DLD1 (cell line): ENCODE results near the gene EHD4.

Experiments
- in situ Hi-C: cut with HindIII; loops from 2 replicates; pipeline ENCODE4 v1.10.0; 2017; ENCODE audit warnings: low sequenced_read_pairs

The EHD4 gene

GRCh38 chr15:41981371-41982132 is 9.2 kb upstream of the EHD4 start:
- in situ Hi-C loops: no loop called here

- in situ Hi-C loops: no loop called here
These were observed 8.4 kb upstream of the EHD4 start for GRCh38 chr15:41980654-41981323.

GRCh38 chr15:41979493-41980266 is 7.3 kb upstream of the EHD4 start:
- in situ Hi-C loops: no loop called here

GRCh38 chr15:41978534-41978933 is 6.2 kb upstream of the EHD4 start:
- in situ Hi-C loops: no loop called here

GRCh38 chr15:41977757-41978383 is 5.5 kb upstream of the EHD4 start:
- in situ Hi-C loops: no loop called here

GRCh38 chr15:41975669-41976068 is 3.3 kb upstream of the EHD4 start:
- in situ Hi-C loops: no loop called here

GRCh38 chr15:41974041-41974440 is 1.7 kb upstream of the EHD4 start:
- in situ Hi-C loops: no loop called here

- in situ Hi-C loops: no loop called here
These were observed 483 bp downstream of the EHD4 start for GRCh38 chr15:41971895-41972252.

- in situ Hi-C loops: no loop called here
These were observed 1.1 kb downstream of the EHD4 start for GRCh38 chr15:41971089-41971894.

- in situ Hi-C loops: no loop called here
These were observed 1.9 kb downstream of the EHD4 start for GRCh38 chr15:41970456-41970855.

GRCh38 chr15:41969851-41970431 is 2.4 kb downstream of the EHD4 start:
- in situ Hi-C loops: no loop called here

- in situ Hi-C loops: no loop called here
These were observed 3.7 kb downstream of the EHD4 start for GRCh38 chr15:41968701-41969100.

- in situ Hi-C loops: no loop called here
These were observed 4.7 kb downstream of the EHD4 start for GRCh38 chr15:41967506-41968206.

- in situ Hi-C loops: no loop called here
These were observed 5.4 kb downstream of the EHD4 start for GRCh38 chr15:41966920-41967465.

GRCh38 chr15:41966414-41966812 is 5.9 kb downstream of the EHD4 start:
- in situ Hi-C loops: no loop called here

- in situ Hi-C loops: no loop called here
These were observed 6.6 kb downstream of the EHD4 start for GRCh38 chr15:41965441-41966413.

GRCh38 chr15:41961595-41962202 is 10.7 kb downstream of the EHD4 start:
- in situ Hi-C loops: no loop called here
